CD14-positive monocyte (primary cell): ENCODE measurements around the gene NOS1. TPM values are rescaled to one million over a fixed set of nuclear protein-coding genes. Genes with fewer than 3 reads are reported as not detected.

Experiments
- DNase-seq, 3 donors: peaks; one replicate each; pipeline ENCODE4 v3.0.0-alpha.2; 2011 to 2022
- H2AFZ ChIP-seq: 2 replicates; pipeline ENCODE4 v1.6.0; 2012; ENCODE audit warnings: mild to moderate bottlenecking, low read depth, low read length, inconsistent platforms; ENCODE audit not compliant: insufficient read depth, poor library complexity, severe bottlenecking
- H3K27ac ChIP-seq, 2 donors: 1 replicate in 1 of 2; 2 replicates in 1 of 2; pipeline ENCODE4 v1.5.1; 2012 to 2013; ENCODE audit warnings: low read length in 2 of 2, control low read depth in 1 of 2, inconsistent platforms in 1 of 2, low read depth in 1 of 2, mild to moderate bottlenecking in 1 of 2
- H3K27me3 ChIP-seq, 2 donors: one replicate each; pipeline versions ENCODE4 v1.6.0 to v1.6.1; 2011 to 2013; ENCODE audit warnings: low read length in 2 of 2; ENCODE audit not compliant: control insufficient read depth in 2 of 2, insufficient read depth in 2 of 2
- H3K36me3 ChIP-seq, 2 donors: replicated peaks in 1 of 2; 1 replicate in 1 of 2; 2 replicates in 1 of 2; pipeline versions ENCODE4 v1.5.1 to v1.6.1; 2012 to 2013; ENCODE audit warnings: low read length in 2 of 2, control low read depth in 1 of 2, inconsistent platforms in 1 of 2, mild to moderate bottlenecking in 1 of 2; ENCODE audit not compliant: insufficient read depth in 2 of 2, control insufficient read depth in 1 of 2
- H3K4me1 ChIP-seq, 2 donors: 1 replicate in 1 of 2; 2 replicates in 1 of 2; pipeline versions ENCODE4 v1.5.1 to v1.6.1; 2012 to 2013; ENCODE audit warnings: low read length in 2 of 2, control low read depth in 1 of 2, inconsistent platforms in 1 of 2, mild to moderate bottlenecking in 1 of 2, moderate library complexity in 1 of 2; ENCODE audit not compliant: insufficient read depth in 2 of 2, control insufficient read depth in 1 of 2
- H3K4me2 ChIP-seq: replicated peaks from 2 replicates; pipeline ENCODE3; 2012; ENCODE audit warnings: low read length, moderate library complexity, mild to moderate bottlenecking; ENCODE audit not compliant: poor library complexity, severe bottlenecking; ENCODE audit errors: extremely low read depth
- H3K4me3 ChIP-seq, 3 experiments: fragments of 200-600 bp in 1 of 3; sonication (generic) in 1 of 3; replicated peaks in 1 of 3; 1 replicate in 2 of 3; 2 replicates in 1 of 3; pipeline ENCODE4 v1.5.1; 2011 to 2013; ENCODE audit warnings: low read length in 3 of 3, mild to moderate bottlenecking in 3 of 3, control low read depth in 2 of 3, low read depth in 2 of 3, inconsistent platforms in 1 of 3, moderate library complexity in 1 of 3
- H3K79me2 ChIP-seq: 2 replicates; pipeline ENCODE4 v1.6.0; 2012; ENCODE audit warnings: mild to moderate bottlenecking, control low read depth, inconsistent platforms, low read length, moderate library complexity; ENCODE audit not compliant: insufficient read depth
- H3K9ac ChIP-seq: 2 replicates; pipeline ENCODE4 v1.6.0; 2017; ENCODE audit warnings: low read length, mild to moderate bottlenecking; ENCODE audit not compliant: insufficient read depth, poor library complexity, severe bottlenecking
- H3K9me3 ChIP-seq, 2 donors: replicated peaks in 1 of 2; 1 replicate in 1 of 2; 2 replicates in 1 of 2; pipeline versions ENCODE4 v1.5.1 to v1.6.1; 2012 to 2013; ENCODE audit warnings: low read length in 2 of 2, control low read depth in 1 of 2; ENCODE audit not compliant: control insufficient read depth in 1 of 2, insufficient read depth in 1 of 2
- H4K20me1 ChIP-seq: 2 replicates; pipeline ENCODE4 v1.6.0; 2012; ENCODE audit warnings: mild to moderate bottlenecking, low read length, control low read depth, moderate library complexity; ENCODE audit not compliant: insufficient read depth
- H3K27ac Mint-ChIP-seq, 7 donors: one replicate each; pipeline ENCODE4 v1.8.0; 2020; ENCODE audit warnings: mild to moderate bottlenecking in 7 of 7, mixed read lengths in 7 of 7, moderate library complexity in 6 of 7, inconsistent platforms in 2 of 7
- H3K27me3 Mint-ChIP-seq, 3 donors: one replicate each; pipeline ENCODE4 v1.8.0; 2021 to 2022; ENCODE audit warnings: low read depth in 3 of 3, mild to moderate bottlenecking in 3 of 3, mixed read lengths in 3 of 3, moderate library complexity in 3 of 3, inconsistent platforms in 1 of 3
- H3K36me3 Mint-ChIP-seq, 2 donors: one replicate each; pipeline ENCODE4 v1.8.0; 2020; ENCODE audit warnings: mixed read lengths in 2 of 2, inconsistent platforms in 1 of 2, mild to moderate bottlenecking in 1 of 2
- H3K4me1 Mint-ChIP-seq: one replicate; pipeline ENCODE4 v1.8.0; 2020; ENCODE audit warnings: mild to moderate bottlenecking, mixed read lengths
- H3K4me3 Mint-ChIP-seq, 2 donors: one replicate each; pipeline ENCODE4 v1.8.0; 2020; ENCODE audit warnings: mild to moderate bottlenecking in 2 of 2, mixed read lengths in 2 of 2, moderate library complexity in 1 of 2
- H3K9me3 Mint-ChIP-seq, 7 donors: one replicate each; pipeline ENCODE4 v1.8.0; 2020 to 2022; ENCODE audit warnings: mixed read lengths in 7 of 7, mild to moderate bottlenecking in 6 of 7, moderate library complexity in 6 of 7, inconsistent platforms in 2 of 7
- WGBS: methylation state at CpG from one replicate; pipeline ENCODE4 v1.1.5; 2013; ENCODE audit warnings: missing lambda C conversion rate; ENCODE audit not compliant: insufficient coverage; 5-methylcytosine and 5-hydroxymethylcytosine counted together
- intact Hi-C, 2 donors: fragments of 100-400 bp; cut with micrococcal nuclease; formaldehyde crosslinking; loops; one replicate each; pipeline versions ENCODE4 v1.15.0 to v1.15.1; 2023
- polyA plus RNA-seq, 3 donors: library from polyadenylated mRNA; depleted of rRNA in 1 of 3; unstranded in 2 of 3; stranded (reverse) in 1 of 3; fragments of 300-500 nt in 2 of 3; fragments of >200 nt in 1 of 3; fragmentation: Illumina TruSeq in 2 of 3; gene quantifications; 1 replicate in 2 of 3; 2 replicates in 1 of 3; pipeline ENCODE4 v1.2.3, GENCODE V29; 2012 to 2021
- TF ChIP-seq, protein P1 (sequence below): fragments of 200-600 bp; IDR thresholded peaks from one replicate; pipeline ENCODE4 v1.8.0; 2022; ENCODE audit warnings: antibody characterized with exemption, mild to moderate bottlenecking

The NOS1 gene
- polyA plus RNA-seq, 3 donors: not detected

DNA sequence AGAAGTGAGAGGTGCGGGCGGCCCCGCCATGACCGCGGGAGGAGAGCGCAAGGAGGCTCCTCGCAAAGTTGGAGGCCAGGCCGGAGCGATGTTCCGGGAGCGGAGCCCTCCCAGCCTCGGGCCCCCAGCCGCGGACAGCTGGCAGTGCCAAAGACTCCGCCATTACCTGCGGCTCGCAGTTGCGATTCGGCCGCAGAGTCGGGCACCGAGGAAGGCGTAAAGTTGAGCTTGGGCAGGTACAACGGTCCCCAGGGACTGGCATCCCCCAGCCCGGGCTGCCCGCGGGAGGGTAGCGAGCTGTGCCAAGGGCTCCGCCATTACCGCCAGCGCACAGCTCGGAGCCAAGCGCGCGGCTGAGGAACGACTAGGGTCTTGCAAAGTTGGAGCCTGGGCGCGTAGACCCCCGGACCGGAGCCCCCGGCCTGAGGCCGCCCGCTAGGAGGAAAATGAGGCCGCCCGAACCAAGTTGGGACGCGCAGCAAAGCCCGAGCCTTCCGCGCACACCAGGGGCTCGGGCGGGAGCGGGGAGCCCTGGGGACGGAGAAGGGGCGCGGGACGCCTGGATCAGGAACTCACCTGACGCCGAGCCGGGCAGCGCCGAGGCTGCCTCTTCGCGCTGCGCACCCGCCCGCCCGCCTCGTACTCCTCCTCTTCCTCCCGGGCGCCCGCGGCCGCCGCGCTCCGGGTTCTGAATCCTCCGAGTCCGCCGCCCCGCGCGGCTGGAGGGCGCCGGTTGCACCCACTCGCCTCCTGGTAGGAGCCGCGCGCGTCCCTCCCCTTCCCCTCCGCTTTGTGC, 677 bp downstream of the NOS1 start:
- Histone ChIP-seq H3K9me3 (no peaks in the 10 kb centered on the region), H3K79me2 (no peaks in the 10 kb centered on the region), H3K27me3 (peaks cover 23 to 64% of the 10 kb centered on the region in 2 donors), H4K20me1 (no peaks in the 10 kb centered on the region), H3K27ac (no peak overlapping the region), H2AFZ (no peak overlapping the region), H3K36me3 (no peaks in the 10 kb centered on the region), H3K4me3 (no peak overlapping the region), H3K9ac (no peak overlapping the region), H3K4me2 (no peak overlapping the region), H3K4me1 (no peaks in the 10 kb centered on the region)
- H3K9me3 Mint-ChIP-seq: peaks cover 0 to 9% (median 0%) of the 10 kb centered on the region in 7 donors
- H3K4me3 Mint-ChIP-seq: peak overlapping the region in 1 of 2 donors; percentile 68
- no peak overlapping the region for H3K27ac Mint-ChIP-seq
- no peak for DNase-seq
- TF ChIP-seq, protein P1, sequence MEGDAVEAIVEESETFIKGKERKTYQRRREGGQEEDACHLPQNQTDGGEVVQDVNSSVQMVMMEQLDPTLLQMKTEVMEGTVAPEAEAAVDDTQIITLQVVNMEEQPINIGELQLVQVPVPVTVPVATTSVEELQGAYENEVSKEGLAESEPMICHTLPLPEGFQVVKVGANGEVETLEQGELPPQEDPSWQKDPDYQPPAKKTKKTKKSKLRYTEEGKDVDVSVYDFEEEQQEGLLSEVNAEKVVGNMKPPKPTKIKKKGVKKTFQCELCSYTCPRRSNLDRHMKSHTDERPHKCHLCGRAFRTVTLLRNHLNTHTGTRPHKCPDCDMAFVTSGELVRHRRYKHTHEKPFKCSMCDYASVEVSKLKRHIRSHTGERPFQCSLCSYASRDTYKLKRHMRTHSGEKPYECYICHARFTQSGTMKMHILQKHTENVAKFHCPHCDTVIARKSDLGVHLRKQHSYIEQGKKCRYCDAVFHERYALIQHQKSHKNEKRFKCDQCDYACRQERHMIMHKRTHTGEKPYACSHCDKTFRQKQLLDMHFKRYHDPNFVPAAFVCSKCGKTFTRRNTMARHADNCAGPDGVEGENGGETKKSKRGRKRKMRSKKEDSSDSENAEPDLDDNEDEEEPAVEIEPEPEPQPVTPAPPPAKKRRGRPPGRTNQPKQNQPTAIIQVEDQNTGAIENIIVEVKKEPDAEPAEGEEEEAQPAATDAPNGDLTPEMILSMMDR: no peak
- peaks cover 54 to 78% (median 70%) of the 10 kb centered on the region in 3 donors for H3K27me3 Mint-ChIP-seq
- H3K4me1 Mint-ChIP-seq: no peaks in the 10 kb centered on the region
- WGBS: 3% methylated on average over 84 of the region's 91 CpGs
- intact Hi-C loops: no loop called here
- no peaks in the 10 kb centered on the region for H3K36me3 Mint-ChIP-seq

DNA sequence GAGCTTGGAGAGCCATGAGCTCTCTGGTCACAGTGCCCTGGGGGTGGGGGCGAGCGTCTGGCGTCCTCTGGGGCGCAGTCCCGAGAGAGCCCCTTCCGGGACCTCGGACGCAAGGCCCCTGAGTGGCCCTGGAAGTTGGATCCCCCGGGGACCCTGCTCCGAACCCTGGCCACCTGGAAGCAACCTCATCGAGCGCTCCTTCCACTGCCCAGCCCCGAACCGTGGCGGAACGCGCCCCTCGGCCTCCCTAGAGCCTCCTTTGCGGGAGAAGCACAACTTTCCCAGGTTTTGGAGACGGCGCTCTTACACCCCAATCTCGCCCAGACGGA, 1.2 kb downstream of the NOS1 start:
- Histone ChIP-seq H3K79me2 (no peaks in the 10 kb centered on the region), H3K27ac (no peak overlapping the region), H3K4me2 (no peak overlapping the region), H3K9ac (no peak overlapping the region), H3K4me1 (no peaks in the 10 kb centered on the region), H3K36me3 (no peaks in the 10 kb centered on the region), H4K20me1 (no peaks in the 10 kb centered on the region), H3K9me3 (no peaks in the 10 kb centered on the region), H3K27me3 (peaks cover 23 to 64% of the 10 kb centered on the region in 2 donors), H3K4me3 (no peak overlapping the region), H2AFZ (no peak overlapping the region)
- no peaks in the 10 kb centered on the region for H3K36me3 Mint-ChIP-seq
- peak overlapping the region in 1 of 7 donors; percentile 41 for H3K27ac Mint-ChIP-seq
- peaks cover 56 to 77% (median 70%) of the 10 kb centered on the region in 3 donors for H3K27me3 Mint-ChIP-seq
- TF ChIP-seq, protein P1: no peak
- H3K4me3 Mint-ChIP-seq: peak overlapping the region in 1 of 2 donors; percentile 68
- no peak for DNase-seq
- H3K9me3 Mint-ChIP-seq: peaks cover 0 to 9% (median 0%) of the 10 kb centered on the region in 7 donors
- WGBS: 3% methylated on average over 23 of the region's 23 CpGs
- no peaks in the 10 kb centered on the region for H3K4me1 Mint-ChIP-seq
- intact Hi-C loops: no loop called here
